GM18519 (cell line): ENCODE results near the gene SPTB.

Source experiments
- ATAC-seq: cut with Tn5 transposase; IDR thresholded peaks from one replicate; pipeline ENCODE4 v1.9.1; 2021; ENCODE audit warnings: mild to moderate bottlenecking, moderate library complexity; ENCODE audit not compliant: unreplicated experiment, low FRiP score

The SPTB gene

DNA sequence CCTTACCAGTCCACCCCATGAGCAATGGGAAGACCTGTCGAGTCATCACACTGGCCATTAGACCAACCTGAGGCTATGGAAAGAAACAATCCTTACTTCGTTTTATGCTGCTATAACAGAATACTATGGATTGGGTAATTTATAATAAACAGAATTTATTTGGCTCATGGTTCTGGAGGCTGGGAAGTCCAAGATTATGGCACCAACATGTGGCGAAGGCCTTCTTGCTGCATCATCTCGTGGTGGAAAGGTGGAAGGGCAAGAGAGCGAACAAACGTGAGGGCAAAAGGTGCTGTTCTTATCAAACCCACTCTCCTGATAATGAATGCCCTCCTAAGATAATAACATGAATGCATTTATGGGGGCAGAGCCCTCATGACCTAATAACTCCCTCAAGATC is 9.6 kb upstream of the SPTB start:
- no peak for ATAC-seq

DNA sequence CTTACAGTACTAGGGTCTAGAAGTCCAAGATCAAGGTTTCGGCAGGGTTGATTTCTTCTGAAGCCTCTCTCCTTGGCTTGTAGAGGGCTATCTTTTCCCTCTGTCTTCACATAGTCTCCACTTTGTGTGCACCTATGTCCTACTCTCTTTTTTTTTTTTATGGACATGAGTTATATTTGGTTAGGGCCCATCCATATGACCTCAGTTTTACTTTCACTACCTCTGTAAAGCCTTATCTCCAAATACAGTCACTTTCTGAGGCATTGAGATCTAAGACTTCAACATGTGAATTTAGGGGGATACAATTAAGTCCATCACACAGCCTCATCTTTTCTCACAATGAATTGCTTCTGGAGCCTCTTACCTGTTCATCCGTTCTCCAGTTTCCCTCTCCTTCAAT is 5.9 kb upstream of the SPTB start:
- ATAC-seq: no peak

DNA sequence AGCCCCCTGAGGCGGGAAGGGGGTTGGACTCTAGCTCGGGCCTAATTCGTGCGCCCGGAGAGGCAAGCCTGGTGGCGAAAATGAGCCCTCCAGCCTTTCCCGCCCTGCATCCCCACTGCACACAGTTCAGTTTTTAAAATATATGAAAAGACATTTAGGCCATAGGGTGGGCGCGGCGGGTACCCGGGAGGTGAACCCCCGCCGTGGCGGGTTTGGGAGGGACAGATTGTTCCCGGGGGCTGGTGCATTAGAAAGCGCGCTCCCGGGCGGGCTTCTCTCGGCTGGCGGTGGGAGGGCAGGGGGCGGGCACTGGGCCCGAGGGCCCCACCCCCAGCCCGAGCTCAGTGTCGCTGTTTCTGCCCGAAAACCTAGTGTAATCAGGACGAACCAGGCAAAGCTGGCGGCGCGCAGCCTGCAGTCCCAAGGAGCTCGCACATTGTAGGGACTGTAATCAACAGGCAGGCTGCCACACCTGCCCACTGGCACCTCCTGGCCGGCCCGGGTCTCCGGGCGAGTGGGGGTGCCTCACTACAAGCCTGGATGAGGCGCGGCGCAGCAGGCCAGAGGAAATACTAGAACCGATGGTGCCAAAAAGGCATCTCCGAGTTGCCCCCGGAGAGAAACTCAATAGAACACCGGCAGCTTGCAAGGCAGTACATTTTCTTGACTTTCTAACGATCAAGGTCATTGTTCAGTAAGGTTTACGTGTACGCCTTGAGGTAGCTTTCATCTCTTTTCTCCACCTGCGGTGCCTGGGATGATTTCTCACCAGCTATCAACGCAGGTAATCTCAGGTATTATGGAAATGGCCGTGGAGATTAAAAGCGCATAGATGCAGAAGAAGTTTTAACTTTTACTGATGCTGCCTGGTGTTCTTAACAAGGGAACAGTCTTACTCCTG is 764 bp upstream of the SPTB start:
- no peak for ATAC-seq

DNA sequence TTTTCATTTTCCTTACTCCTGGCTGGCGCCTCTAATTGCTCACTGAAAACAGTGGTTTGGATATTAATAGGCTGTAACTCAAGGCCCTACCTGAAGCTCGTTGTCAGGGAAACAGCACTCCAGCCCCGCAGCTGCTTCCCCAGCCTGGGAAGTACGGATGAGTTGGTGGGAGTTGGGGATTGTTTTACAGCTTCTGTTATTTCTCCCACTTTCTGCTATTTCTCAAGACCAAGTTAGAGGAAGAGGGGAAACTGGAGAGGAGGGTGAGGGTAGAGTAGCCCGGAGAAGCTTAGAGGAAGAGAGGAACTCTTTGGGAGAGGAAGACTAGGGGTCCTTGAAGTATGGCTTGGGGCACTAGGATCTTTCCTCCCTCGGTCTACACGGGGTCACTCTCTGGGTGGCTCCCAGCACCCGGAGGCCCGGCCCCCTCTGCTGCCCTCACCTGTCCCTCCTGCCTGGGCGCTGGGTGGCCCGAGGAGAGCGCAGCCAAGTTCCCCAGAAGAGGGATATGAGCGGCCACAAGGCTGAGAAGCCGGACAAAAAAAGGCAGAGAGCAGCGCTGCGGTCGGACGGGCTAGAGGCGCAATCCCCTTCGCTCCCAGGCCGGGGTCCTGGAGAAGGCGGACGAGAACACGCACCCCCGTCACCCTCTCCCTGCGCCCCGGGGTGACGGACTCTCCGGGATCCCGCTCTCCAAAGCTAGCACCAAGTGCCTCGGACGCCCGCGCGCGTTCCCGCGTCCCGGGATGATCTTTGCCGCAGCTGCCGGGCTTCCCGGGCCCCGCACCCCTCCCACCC is 671 bp downstream of the SPTB start:
- no peak for ATAC-seq

DNA sequence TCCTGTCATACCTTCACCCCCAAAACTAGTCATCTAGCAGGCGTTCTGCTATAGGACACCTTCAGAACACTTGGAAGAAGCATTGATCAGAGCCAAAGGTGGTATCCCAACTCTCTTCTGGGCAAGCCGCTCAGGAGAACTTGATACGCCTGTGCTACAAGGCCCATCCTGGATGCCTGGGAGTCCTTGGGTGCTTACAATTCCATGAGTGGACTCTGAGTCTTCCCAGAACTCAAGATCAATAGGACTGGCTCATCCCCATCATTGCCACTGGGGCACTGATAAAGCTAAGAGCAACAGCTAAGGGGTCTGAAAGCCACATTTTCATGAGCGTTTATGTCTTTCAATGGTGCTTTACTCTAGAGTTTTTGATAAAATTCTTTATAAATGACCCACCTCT is 1.9 kb downstream of the SPTB start:
- ATAC-seq: no peak

DNA sequence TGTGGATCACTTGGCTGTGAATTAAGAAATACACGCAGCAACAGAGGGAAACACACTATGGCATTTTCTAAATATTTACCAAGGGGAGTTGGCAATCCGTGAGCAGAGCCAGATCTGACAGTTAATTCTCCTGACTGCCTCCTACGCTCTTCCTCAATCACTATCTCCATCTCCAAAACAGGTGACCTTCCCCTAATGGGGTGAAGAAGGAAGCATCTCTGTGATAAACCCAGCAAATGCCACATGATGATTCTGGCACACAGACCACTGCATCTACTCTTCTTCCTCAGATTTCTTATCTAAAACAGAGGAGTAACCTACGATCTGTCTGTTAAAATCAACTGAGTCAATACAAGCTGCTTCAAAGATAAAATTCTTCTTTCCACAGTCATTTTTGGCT is 4.4 kb downstream of the SPTB start:
- ATAC-seq: no peak

DNA sequence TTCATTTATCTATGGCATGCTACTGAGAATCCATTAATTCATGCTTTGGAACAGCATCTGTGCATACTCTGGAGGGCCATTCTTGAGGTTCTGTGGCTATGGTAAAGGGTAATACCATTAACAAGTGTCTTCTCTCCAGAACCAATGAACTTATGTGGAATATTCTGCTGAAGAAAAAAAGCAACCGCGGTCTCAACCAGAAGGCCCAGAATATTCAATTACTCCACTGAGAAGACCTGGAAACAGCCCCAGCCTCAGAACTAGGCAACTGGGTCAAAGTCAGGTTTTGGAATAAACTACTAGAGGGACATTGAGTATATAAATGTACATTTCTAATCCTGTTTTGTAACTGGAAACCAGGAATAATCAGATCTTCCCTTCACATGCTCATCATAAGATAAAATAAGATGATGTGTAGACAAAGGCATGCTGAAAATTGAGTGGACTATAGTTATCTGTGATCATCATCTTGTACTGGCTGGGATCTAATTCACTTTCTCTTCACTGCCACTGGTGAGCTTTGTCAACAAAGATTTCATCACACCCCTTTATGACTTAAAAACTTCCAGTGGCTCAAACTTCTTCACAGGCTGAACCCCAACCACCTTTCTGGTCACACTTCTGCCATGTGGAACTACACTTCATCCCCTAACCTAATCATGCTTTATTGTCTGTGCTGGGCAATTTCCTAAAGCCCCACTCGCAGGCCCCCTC is 6.0 kb downstream of the SPTB start:
- no peak for ATAC-seq

DNA sequence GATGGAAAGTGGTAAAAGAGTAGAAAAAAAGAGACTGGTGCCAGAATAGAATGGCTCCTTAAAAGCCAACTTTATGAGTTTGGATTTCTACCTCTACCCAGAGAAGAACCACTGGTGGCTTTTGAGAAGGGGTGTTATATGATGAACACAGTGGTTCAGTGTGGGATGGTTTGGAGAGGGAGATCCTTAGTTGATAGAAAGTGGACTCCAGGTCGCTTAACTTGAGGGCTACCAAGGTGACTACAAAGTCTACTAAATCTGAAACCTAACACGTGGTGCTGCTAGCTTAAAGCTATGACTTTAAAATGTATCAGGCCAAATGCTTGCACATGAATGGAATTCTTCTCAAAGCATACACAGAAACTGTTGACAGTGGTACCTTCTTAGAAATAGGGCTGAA is 8.4 kb downstream of the SPTB start:
- no peak for ATAC-seq

DNA sequence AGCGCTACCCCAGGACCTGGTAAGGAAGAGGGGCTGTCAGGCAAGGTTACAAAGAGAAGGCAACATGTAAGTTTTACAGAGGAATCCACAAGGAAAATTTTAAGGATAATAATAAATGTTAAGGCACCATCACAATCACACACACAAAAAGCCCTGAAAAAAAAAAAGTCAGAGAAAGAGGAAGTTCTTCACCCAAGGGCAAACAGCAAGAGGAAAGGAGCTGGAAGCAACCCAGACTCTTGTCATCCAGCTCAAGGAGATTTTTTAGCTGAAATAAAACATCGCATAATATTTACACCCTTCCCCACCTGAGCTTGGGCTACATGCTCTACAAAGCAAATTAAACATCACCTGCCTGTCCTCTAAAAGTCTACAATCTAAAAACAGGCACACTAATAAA is 9.5 kb downstream of the SPTB start:
- ATAC-seq: no peak

DNA sequence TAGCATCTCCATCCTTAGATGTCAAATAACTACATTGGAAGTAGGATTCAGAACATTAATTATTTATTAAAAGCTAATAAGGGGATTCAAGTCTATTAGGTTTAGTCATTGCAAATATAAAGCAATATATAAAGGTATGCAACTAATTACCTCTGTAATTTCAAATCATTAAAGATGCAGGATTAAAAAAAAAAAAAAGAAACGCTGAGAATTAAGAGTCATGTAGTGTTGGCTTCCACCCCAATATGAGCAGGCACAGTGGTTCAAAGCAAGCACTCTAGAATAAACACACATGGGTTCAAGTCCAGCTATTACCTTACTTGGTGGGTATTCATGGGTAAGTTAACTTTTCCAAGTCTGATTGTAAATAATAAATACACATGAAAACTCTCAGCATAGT is 10.9 kb downstream of the SPTB start:
- no peak for ATAC-seq

DNA sequence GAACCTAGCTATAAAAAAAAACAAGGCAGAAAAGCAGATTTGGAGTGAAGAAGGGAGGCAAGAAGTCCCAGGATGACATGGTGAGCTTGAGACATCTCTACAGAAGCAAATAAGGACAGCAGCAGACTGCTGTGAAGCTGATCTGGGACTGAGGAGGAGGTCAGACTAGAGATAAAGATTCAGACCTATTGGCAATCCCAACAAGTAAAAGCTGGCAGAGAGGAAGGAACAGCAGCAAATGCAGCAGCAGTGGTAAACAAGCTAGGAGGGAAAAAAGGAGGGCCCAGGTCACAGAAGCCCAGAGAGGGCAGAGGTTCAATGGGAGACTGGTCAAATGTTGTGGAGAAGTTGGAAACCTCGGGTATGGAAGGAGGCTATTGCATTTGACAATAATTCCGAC is 11.3 kb downstream of the SPTB start:
- no peak for ATAC-seq

DNA sequence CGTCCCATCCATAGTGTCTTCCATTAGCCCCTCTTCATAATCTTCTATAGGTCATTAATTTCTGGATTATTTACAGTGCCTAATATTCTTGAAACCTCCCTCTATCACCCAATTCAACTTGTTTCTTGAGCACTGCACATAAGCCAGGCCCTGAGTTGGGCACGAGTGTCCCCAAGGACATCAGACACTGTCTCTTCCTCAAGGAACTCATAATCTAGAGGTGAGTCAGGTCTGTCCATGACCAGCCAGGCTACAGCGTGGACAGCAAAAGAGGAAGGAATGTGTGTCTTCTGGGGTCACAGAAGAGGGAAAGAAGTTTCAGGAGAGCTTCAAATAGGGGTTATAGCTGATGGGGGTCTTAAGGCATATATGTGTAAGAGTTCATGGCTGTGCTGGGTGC is 12.5 kb downstream of the SPTB start:
- ATAC-seq: no peak

DNA sequence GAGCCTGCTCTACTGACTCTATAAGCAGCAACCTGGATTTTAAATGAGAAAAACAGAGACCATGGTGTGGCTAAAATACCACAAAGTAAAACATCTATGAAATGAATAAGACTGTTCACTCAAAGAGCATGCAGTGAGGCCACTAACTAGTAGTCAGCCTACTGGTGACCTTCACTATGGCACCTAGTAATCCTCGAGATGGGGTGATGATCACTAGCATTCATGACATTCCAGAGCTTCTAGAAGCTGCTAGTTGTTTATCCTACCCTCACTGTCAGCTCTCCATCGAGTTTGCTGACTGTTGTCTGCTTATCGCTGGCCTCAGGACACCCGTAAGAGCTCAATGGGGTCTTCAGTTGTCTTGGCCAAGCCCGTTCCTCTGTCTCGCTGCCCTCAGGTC is 13.7 kb downstream of the SPTB start:
- ATAC-seq: no peak

DNA sequence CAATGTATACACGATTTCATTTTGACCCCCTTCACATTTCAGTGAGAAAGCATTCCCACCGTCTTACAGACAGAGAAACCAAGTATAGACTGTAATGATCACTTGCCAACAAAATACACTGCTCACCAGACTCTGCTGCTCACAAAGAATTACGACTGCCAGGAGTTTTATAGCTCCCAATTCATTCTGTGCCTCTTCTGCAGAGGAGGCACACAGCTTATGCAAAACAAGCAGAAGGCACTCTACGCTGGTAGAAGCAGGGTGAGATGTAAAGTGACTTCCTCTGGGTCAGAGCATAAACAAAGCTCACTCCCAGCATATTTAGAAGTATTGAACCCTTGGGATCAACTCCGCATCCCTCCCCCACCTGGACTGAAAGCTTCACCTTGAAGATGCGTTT is 14.6 kb downstream of the SPTB start:
- ATAC-seq: no peak

DNA sequence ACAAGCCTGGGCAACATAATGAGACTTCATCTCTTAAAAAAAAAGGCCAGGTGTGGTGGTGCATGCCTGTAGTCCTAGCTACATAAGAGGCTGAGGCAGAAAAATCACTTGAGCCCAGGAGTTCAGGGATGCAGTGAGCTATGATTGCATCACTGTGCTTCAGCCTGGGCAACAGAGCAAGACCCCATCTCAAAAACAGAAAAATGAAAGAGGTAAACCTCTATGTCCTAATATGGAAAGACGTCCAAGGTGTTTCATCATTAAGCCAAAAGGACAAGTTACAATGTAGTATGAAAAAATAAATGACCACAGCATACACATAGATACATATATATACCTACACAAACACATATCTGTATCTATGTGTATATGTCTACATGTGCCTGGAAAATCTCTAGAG is 15.4 kb downstream of the SPTB start:
- no peak for ATAC-seq

DNA sequence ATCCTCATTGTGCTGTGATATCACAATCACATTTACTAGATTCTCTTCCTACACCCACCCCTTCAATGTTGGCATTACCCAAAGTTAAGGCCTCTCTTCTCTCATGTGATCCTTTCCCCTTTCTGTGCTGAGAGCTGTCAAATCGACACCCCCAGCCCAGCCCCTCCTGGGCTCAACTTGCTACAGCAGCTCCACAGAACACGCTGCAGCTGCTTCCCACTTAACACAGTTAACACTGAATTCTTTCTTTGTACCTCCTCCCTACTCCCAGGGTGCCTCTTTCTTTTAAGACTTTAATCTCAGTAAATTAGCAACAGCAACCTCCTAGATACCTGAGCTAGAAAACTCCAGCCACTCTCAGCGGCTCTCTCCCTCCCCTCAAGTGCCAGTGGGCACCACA is 17.8 kb downstream of the SPTB start:
- ATAC-seq: no peak

DNA sequence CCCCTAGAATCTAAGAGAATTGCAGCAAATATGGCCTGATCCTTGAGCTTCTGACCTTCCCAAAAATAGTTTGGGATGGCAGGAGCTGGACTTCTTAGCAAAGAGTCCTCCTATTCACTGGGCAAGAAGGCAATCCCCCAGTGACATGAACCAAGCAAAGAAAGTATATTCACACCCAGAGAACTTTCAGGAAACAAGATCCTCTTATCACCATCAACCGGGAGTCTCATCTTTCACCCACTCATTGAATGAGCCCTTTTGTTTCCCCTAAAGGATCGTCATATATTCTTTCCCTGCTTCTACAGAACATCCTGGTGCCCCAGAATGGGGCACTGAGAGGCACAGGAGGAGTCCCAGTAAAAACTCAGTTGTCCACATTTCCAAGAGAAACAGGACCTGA is 19.7 kb downstream of the SPTB start:
- no peak for ATAC-seq

DNA sequence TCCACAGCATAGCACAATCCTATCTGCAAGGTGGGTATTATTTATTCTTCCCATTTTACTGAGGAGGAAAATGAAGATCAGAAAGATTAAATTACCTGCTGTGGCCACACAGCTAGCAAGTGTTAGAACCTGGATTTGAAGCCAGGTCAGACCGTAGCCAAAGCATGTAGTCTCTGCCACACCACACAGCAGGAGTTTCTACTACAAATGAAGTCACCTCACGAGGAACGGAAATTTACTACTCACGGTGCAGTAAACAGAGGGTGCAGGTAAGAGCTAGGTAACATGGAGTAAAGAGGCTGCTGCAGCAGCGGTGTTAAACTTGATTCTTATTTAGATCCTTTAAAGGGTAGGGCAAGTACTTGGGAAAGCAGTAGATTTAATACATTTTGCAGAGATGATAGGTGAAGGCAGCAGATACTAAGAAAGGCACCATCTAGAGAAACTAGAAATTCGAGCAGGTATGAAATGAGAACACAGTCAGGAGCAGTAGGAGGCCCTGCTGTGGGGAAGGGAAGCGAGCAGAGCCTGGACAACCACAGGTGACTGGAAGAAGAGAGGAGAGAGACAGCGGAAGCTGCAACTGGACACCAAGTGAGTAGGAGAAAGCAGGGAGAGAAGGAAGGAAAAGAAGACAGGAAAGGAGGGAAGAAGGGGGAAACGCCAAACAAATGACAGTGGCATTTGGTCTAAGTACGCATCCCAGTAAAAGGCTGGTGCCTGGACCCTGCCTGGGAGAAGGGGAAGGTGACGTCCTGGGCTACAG is 21.5 kb downstream of the SPTB start:
- ATAC-seq: no peak

DNA sequence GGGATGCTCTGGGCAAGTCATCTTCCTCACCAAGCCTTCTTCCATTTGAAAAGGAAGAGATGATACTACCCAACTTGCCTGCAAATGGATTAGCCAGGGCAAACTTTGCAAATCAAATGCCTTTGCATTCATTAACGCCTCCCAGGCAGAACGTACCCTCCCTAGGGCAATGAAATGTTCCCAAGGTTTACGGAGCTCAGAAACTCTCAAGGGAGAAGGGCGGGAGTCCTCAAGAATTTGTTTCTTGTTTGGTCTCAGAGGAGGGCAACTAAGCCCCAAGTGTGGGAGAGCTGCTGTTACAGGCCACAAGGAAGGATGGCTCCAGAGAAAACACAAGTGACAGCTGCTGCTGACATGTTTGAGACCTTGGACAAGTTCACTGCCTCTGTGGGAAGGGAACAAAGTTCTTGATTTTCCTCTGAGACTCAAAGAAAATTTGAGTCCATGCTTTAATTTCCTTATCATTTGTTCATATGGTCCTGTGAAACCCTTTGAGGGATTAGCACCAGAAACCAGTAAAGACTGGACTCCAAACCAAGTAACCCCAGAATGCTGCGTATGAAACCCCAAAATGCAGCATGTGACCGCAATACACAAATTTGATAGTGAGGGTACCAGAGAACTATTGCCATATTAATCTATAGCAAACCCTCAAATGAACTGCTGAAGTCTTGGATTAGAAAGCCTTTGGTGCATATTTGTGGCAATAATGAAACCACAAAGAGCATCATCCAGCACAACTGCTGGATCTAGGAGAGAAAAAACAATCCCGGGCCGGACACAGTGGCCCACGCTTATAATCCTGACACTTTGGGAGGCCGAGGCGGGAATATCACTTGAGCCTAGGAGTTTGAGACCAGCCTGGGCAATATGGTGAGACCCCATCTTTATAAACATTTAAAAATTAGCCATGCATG is 22.9 kb downstream of the SPTB start:
- ATAC-seq: no peak
